IPS DF 19.7 (cell line): Measurements from ENCODE around the gene RPL5.
A peak's percentile ranks its signal among the peaks of the same experiment; 100 is the strongest.

Source experiments
- DNase-seq: peaks from one replicate; pipeline ENCODE4 v3.0.0-alpha.2; 2013; ENCODE audit warnings: low read depth, low spot score

Gene RPL5

GRCh38 chr1:92854101-92854785 is 22.4 kb downstream of the RPL5 start:
- no peak for DNase-seq

GRCh38 chr1:92855236-92855635 is 23.4 kb downstream of the RPL5 start:
- no peak for DNase-seq

DNA sequence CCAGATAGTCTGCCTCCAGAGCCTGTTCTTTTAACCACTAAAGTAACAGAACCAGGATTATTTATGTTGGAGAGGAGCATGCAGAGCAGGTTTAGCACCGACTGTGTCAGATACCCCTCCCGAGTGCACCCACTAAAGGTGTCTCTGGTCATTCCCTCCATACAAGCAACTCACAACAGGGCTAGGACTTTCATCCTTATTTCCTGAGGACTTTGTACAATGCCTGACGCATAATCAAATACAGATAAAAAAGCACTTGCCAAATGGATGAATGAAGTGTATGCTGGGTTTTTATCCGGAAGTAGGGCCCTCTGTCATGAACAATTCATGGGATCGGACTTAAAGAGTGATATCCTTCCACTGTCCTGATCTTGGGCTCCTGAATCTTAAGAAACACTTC is 26.0 kb downstream of the RPL5 start:
- DNase-seq: no peak

- peak; percentile 23 for DNase-seq
Measured at GRCh38 chr1:92858564-92859399, 26.9 kb downstream of the RPL5 start.

- DNase-seq: no peak
Measured at GRCh38 chr1:92859400-92860039, 27.7 kb downstream of the RPL5 start.

DNA sequence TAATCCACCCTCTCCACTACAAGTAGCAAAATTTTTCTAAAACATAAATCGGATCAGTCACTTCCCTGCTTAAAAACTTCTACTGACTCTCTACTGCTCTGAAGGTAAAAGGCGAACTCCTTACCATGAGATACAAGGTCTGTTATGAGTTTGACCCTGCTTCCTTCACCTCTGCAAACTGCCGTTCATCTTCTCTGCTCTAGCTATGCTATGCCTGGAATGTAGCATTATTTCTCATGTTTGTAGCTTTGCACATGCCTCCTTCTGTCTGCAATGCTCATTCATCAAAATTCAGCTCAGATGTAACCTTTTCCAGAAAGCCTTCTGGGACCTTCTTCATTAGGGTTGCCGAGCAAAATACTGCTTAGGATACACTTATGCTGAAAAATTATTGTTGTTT is 30.8 kb downstream of the RPL5 start:
- no peak for DNase-seq

- no peak for DNase-seq
Measured at GRCh38 chr1:92864131-92864530, 32.3 kb downstream of the RPL5 start.

- no peak for DNase-seq
Measured at GRCh38 chr1:92870591-92870990, 38.8 kb downstream of the RPL5 start.

DNA sequence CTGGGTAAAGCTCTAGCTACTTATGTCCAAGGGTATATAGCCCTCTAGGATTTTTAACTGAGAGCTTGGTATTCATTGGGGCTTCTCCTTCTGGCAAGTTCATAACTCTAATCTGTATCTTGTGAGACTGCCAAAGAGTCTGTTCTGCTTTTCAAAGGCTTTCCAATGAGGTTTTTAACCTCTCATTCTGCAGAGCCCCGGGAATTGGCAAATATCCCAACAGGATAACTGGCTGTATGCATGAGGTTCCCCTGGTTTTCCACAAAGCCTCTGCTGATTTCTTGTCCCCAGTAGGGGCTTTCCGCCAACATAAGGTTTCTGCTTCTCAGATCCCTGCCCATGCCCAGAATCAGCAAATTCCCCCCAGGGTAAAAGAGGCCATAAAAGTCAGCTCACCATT is 40.9 kb downstream of the RPL5 start:
- DNase-seq: no peak

- DNase-seq: no peak
Measured at GRCh38 chr1:92874987-92875386, 43.1 kb downstream of the RPL5 start.

DNA sequence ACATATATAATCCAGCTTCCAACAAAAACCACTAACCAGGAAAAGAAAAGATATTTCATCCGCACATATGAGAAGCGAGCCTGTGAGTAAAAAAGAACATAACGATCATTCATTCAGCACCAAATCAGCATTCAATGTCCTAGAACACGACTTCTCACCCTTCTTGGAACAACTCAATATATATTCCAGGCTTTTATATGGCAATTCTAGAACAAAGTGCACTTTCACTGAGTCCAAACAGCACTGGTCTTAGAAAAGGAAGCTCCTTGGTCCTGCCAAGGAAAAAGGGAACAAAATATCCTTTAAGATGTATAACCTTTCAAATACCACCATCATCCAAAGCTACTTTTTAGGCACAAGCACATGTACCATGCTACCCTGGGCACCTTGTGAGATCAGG is 44.5 kb downstream of the RPL5 start:
- no peak for DNase-seq

DNA sequence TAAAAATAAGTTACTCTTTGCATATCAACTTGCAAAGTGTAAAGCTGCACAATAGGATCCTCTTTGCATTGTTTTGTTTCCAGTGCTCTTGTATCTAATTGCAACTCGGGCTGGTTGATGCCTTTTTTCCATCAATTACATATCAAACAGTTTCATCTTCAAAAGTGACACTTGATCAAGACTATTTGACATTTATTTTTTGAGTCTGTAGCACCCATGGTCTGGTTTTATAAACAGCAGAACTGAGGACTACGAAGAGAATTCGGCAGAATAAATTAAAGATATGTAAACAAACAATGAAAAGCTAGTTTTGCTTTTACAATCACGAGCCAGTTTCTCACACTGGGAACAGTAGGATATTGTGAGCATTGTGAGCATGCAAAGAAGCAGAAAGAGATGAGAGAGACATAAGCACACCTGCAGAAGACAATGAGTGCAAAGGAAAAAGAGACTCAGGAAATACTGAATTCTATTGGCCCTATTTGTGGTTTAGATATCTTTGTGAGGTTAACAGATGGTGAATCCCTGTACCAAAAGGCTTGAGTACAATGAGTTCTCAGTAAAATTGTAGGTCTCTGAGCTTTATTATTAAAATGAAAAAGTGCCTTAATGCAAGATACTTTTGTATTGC is 45.4 kb downstream of the RPL5 start:
- DNase-seq: no peak

DNA sequence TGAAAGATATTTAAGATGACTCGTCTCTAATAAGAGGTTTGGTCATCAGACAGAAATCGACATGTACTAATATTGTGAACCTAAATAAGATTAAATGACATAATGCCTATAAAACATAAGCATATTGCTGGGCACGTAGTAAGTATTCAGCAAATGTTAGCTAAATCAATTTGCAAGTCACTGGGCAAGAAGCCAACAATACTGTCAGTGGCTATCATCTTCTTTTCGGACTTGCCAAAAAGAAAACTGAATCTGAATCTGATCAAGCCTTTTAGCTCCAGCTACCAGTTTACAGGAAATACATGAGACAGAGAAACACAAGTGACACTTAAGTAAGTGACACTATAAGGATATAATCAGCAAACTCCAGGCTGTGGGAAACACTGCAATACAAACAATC is 46.0 kb downstream of the RPL5 start:
- no peak for DNase-seq

DNA sequence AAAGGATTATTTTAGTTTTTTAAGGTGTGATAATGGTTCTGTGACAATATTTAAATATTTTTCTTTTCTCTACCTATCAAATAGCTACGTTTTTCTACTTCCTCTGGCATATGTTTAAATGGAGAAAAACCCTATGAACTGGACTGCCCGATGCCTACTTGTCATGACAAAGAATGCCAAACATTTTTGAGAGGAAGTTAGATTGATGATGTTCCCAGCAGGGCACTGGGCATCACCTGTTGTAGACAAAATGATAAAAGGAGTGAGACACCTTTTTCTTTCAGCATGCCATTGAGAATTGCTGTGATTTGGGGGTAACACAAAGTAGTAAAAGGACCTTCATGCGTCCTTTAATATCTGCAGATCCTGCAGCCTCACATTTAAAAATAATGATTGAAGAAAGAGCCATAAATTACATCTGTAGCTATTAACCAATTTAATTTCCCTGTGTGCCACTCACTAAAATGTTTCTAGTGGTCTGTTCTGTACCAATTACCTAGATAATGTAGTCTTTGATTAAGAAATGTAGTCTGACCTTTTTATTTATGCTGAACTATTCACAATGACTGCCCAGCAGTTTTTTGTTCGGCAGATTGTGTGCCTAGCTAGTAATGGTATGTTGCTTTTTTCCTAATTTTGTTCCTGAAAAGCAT is 47.6 kb downstream of the RPL5 start:
- no peak for DNase-seq

DNA sequence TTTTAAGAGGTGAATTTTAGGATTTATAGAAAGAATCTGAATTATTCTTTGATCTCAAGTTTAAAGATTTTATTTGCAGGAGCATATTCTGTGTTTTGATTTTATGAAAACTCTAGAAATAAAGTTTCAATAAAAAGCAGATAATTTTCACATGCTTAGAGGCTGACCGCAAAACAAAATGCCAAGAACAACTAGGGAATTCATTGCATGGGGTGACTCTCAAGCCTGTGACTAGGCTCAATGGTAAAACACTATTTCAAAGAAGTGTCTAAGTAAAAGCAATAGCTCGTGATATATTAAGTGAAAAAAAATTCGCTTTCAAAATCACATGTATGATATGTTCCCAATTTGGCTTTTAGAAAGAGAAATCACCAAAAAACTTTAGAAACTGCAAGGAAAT is 49.6 kb downstream of the RPL5 start:
- DNase-seq: no peak

DNA sequence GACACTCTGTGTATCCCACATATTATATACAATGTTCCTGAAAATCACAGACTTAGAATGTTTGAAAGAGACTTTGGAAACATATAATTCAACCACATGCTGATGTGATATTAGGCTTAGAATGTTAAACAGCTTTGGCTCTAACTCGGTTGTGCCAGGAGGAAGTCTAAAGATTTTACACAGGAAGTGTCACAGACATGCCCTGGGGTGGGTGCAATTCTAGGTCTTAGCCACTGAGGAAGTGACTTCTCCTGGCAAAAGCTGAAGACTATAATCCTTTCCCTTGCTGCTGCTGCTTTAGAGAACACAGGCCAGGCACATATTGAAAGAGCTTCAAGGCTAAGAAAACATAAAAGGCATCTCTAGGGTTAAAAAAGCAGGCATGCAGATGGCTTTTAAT is 51.0 kb downstream of the RPL5 start:
- DNase-seq: no peak

DNA sequence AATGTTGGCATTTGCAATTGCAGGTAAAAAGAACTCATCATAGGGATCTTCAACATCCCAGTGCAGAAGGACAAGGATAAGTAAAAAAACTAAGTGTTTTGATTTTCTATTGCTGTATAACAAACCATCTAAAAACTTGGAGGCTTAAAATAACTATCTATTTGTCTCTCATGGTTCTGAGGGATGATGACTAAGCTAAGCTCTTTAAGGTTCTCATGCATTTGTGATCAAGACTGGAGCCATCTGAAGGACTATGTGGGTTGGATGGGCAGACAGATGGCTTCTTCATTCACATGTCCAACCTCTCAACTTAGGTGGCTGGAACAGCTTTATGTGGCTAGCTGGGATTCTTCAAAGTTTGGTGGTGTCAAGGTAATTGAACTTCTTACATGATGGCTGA is 51.5 kb downstream of the RPL5 start:
- DNase-seq: no peak

DNA sequence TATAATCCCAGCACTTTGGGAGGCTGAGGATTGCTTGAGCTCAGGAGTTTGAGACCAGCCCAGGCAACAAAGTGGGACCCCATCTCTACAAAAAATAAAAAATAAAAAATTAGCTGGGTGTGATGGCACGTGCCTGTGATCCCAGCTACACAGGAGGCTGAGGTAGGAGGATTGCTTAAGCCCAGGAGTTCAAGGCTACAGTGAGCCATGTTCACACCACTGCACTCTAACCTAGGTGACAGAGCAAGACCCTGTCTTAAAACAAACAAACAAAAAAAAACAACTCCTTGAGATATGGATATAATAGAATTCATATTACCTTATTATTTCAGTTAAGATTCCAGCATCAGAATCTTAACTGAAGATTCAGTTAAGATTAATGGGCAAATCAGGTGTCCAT is 52.4 kb downstream of the RPL5 start:
- DNase-seq: no peak

DNA sequence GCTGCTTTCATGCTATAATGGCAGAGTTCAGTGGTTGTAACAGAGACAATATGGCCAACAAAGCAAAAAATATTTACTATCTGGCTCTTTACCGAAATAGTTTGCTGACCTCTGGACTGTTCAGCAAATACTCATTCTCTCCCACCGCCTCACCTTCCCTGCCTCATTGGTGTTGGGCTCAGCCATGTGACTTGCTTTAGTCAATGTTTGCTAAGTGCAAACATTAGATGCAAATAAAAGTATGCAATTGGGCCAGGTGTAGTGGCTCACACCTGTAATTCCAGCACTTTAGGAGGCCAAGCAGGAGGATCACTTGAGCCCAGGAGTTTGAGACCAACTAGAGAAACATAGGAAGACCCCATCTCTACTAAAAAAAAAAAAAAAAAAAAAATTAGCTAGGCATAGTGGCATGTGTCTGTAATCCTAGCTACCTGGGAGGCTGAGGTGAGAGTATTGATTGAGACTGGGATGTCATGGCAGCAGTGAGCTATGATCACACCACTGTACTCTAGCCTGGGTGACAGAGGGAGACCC is 55.1 kb downstream of the RPL5 start:
- DNase-seq: no peak

DNA sequence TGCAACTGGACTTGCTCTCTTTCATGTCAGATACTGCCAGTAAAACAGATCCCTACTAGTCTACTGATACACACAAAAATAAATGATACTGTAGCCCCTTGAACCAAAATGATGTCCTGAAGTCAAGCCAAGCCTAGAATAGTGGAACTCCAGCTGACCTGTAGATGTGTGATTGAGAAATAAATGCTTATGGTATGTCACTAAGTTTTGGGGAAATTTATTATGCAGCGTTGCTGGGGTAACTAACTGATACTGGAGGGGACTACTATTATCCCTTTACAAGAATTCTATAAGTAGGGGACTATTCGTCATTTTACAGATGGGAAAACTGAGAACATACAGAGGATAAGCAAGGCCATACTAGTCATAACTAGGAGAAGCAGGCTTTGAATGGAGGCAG is 55.6 kb downstream of the RPL5 start:
- DNase-seq: no peak
